Measurements from ENCODE around the gene SEL1L3.

DNA sequence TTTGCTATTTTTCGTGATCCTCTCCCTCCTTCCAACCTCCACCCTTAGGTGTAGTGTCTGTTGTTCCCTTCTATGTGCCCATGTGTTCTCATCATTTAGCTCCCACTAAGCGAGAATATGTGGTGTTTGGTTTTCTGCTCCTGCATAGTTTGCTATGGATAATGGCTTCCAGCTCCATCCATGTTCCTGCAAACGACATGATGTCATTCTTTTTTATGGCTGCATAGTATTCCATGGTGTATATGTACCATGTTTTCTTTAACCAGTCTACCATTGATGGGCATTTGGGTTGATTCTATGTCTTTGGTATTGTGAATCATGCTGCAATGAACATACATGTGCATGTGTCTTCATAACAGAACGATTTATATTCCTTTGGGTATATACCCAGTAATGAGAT is 102.7 kb downstream of the SEL1L3 start:
- TF ChIP-seq, protein P1, sequence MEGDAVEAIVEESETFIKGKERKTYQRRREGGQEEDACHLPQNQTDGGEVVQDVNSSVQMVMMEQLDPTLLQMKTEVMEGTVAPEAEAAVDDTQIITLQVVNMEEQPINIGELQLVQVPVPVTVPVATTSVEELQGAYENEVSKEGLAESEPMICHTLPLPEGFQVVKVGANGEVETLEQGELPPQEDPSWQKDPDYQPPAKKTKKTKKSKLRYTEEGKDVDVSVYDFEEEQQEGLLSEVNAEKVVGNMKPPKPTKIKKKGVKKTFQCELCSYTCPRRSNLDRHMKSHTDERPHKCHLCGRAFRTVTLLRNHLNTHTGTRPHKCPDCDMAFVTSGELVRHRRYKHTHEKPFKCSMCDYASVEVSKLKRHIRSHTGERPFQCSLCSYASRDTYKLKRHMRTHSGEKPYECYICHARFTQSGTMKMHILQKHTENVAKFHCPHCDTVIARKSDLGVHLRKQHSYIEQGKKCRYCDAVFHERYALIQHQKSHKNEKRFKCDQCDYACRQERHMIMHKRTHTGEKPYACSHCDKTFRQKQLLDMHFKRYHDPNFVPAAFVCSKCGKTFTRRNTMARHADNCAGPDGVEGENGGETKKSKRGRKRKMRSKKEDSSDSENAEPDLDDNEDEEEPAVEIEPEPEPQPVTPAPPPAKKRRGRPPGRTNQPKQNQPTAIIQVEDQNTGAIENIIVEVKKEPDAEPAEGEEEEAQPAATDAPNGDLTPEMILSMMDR (IDR thresholded peaks at IDR 0.05): no peak
- no peak for TF ChIP-seq POLR2A (IDR thresholded peaks at IDR 0.05)
- TF ChIP-seq EP300 (IDR thresholded peaks at IDR 0.05): no peak
- no peak for TF ChIP-seq POLR2AphosphoS5 (IDR thresholded peaks at IDR 0.05)

All from sigmoid colon (tissue), 4 donors.